ENCODE data around the gene SCAF4. TPM values are rescaled to one million over a fixed set of nuclear protein-coding genes. Genes with fewer than 3 reads are reported as not detected.

The SCAF4 gene
- polyA plus RNA-seq, 1 of the 3 experiments (the other 2 are of a cell fraction), result 8.5 TPM

DNA sequence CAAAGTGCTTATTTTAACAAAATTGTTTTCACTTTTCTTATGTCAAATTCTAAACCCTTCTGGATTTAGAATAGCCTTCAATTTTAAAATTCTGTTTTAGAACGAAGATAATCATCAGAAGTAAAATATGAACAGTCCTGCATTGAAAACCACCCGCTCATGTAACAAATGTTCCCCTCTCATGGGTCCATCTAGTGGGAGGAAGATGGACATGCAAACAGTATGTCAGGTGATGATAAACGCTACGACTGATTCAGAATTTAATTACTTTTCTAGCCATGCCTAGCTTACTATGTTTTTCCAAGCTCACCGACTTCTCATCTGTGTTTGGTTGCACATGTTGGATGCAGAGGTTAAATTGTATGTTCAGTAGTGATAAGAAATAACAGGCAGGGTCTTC lies 48.9 kb downstream of the SCAF4 start:
- no peak overlapping the region for H3K9ac ChIP-seq
- ChIA-PET POLR2A (no interaction called here), CTCF (no interaction called here)
- no peaks in the 10 kb centered on the region for H3K9me2 ChIP-seq
- H3F3A ChIP-seq (replicated peaks; ENCODE audit: insufficient read depth), result peaks cover 18% of the 10 kb centered on the region
- H3K36me3 ChIP-seq (replicated peaks in 1 of 2; ENCODE audit: control insufficient read depth in 1 of 2, insufficient read depth in 2 of 2, low read length in 1 of 2), result peaks cover 80 to 88% of the 10 kb centered on the region in 2 experiments
- H4K20me1 ChIP-seq (ENCODE audit: insufficient read depth), result no peaks in the 10 kb centered on the region
- H3K4me2 ChIP-seq, result 0 out of 2 replicates have a peak overlapping the region, but pooled peaks have one; percentile 1
- no peak overlapping the region; a peak in 1 of 4 replicates for H3K4me3 ChIP-seq (ENCODE audit: low read depth in 2 of 2, low read length in 1 of 2)
- H3K9me3 ChIP-seq, result no peaks in the 10 kb centered on the region
- H3K27ac ChIP-seq (ENCODE audit: low read depth in 2 of 2, low read length in 1 of 2), result peak overlapping the region in 1 of 2 experiments; percentile 54; a peak in 2 of 4 replicates
- H3K27me3 ChIP-seq (ENCODE audit: insufficient read depth), result no peaks in the 10 kb centered on the region
- H3K4me1 ChIP-seq (ENCODE audit: control insufficient read depth in 1 of 2, insufficient read depth in 2 of 2, low read depth in 1 of 2, low read length in 1 of 2), result peaks cover 0 to 23% of the 10 kb centered on the region in 2 experiments; a peak in 2 of 4 replicates
- DNase-seq, result no peak
- WGBS (ENCODE audit: low lambda C conversion rate), result 87% methylated on average over 5 of the region's 5 CpGs
- peaks cover 30% of the 10 kb centered on the region; the same call in 1 of the 2 replicates for H3K79me2 ChIP-seq (ENCODE audit: insufficient read depth)
- TF ChIP-seq RAD21 (IDR thresholded peaks at IDR 0.05; ENCODE audit: low read length), result peak; percentile 6; the same call in 1 of the 2 replicates
- TF ChIP-seq, protein P1, sequence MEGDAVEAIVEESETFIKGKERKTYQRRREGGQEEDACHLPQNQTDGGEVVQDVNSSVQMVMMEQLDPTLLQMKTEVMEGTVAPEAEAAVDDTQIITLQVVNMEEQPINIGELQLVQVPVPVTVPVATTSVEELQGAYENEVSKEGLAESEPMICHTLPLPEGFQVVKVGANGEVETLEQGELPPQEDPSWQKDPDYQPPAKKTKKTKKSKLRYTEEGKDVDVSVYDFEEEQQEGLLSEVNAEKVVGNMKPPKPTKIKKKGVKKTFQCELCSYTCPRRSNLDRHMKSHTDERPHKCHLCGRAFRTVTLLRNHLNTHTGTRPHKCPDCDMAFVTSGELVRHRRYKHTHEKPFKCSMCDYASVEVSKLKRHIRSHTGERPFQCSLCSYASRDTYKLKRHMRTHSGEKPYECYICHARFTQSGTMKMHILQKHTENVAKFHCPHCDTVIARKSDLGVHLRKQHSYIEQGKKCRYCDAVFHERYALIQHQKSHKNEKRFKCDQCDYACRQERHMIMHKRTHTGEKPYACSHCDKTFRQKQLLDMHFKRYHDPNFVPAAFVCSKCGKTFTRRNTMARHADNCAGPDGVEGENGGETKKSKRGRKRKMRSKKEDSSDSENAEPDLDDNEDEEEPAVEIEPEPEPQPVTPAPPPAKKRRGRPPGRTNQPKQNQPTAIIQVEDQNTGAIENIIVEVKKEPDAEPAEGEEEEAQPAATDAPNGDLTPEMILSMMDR (IDR thresholded peaks at IDR 0.05), result peak; percentile 38; the same call in 1 of the 2 replicates
- no peak for TF ChIP-seq RCOR1 (IDR thresholded peaks at IDR 0.05; ENCODE audit: low read length)
- no peak overlapping the region for H2AFZ ChIP-seq (ENCODE audit: low read depth)

DNA sequence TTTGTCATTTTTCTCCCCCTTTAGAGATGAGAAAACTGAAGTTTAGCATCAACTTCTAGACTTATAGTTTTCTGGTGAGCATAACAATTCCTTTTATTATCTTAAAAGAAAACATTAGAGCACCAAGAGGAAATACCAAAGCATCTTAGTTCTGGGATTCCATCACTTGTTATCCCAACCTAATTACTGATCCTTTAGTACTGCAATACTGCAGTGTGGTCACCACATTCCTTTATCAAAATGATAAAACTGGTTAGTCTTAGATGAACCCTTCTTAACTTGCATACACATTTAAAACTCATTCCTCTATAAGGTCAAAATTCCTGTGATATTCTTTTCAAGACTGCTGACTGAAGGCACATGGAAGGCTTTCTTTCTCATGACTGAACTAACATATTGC lies 49.3 kb downstream of the SCAF4 start:
- Histone ChIP-seq H2AFZ (ENCODE audit: low read depth) (no peak overlapping the region), H3K4me3 (ENCODE audit: low read depth in 2 of 2, low read length in 1 of 2) (no peak overlapping the region; a peak in 1 of 4 replicates), H3K36me3 (replicated peaks in 1 of 2; ENCODE audit: control insufficient read depth in 1 of 2, insufficient read depth in 2 of 2, low read length in 1 of 2) (peaks cover 77 to 85% of the 10 kb centered on the region in 2 experiments), H3K9ac (no peak overlapping the region), H3K9me2 (no peaks in the 10 kb centered on the region), H3K27me3 (ENCODE audit: insufficient read depth) (no peaks in the 10 kb centered on the region), H3K27ac (ENCODE audit: low read depth in 2 of 2, low read length in 1 of 2) (peak overlapping the region in 1 of 2 experiments; percentile 54; a peak in 2 of 4 replicates), H3K4me1 (ENCODE audit: control insufficient read depth in 1 of 2, insufficient read depth in 2 of 2, low read depth in 1 of 2, low read length in 1 of 2) (peaks cover 0 to 23% of the 10 kb centered on the region in 2 experiments; a peak in 2 of 4 replicates), H3F3A (replicated peaks; ENCODE audit: insufficient read depth) (peaks cover 18% of the 10 kb centered on the region), H3K4me2 (0 out of 2 replicates have a peak overlapping the region, but pooled peaks have one; percentile 1), H3K9me3 (no peaks in the 10 kb centered on the region), H3K79me2 (ENCODE audit: insufficient read depth) (peaks cover 28% of the 10 kb centered on the region; the same call in 1 of the 2 replicates), H4K20me1 (ENCODE audit: insufficient read depth) (no peaks in the 10 kb centered on the region)
- DNase-seq, result no peak
- POLR2A ChIA-PET, result no interaction called here
- CTCF ChIA-PET, result no interaction called here
- TF ChIP-seq NRF1 (IDR thresholded peaks at IDR 0.05; ENCODE audit: low read depth, low read length) (no peak), TEAD4 (IDR thresholded peaks at IDR 0.05; ENCODE audit: borderline replicate concordance, insufficient read depth) (no peak), POLR2AphosphoS5 (IDR thresholded peaks at IDR 0.05; ENCODE audit: low read depth, low read length) (no peak)

DNA sequence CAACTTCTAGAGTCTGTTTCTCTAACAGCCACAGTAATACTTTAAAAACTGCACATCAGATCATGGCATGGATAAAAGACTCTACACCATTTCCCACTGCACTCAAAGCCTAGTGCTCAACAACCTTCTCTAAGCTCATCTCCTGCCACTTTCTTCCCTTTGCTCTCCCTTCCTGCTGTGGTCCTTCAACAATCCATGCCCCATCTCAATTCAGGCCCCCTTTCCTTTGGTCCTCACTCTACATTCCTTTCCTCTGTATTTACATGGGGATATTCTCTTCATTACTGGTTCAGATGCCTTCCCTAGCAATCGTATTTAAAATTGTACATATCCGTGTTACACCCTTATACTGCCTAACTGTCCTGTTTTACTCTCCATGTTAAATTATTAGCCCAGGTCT lies 53.4 kb downstream of the SCAF4 start:
- ChIA-PET POLR2A (no interaction called here), CTCF (no interaction called here)
- Histone ChIP-seq H3K79me2 (ENCODE audit: insufficient read depth) (0 out of 2 replicates have a peak, but pooled peaks cover 9% of the 10 kb centered on the region), H2AFZ (ENCODE audit: low read depth) (no peak overlapping the region), H3K9ac (no peak overlapping the region), H3F3A (replicated peaks; ENCODE audit: insufficient read depth) (peaks cover 20% of the 10 kb centered on the region), H3K4me1 (ENCODE audit: control insufficient read depth in 1 of 2, insufficient read depth in 2 of 2, low read depth in 1 of 2, low read length in 1 of 2) (peaks cover 0 to 23% of the 10 kb centered on the region in 2 experiments; a peak in 1 of 4 replicates), H3K4me2 (no peak overlapping the region), H3K4me3 (ENCODE audit: low read depth in 2 of 2, low read length in 1 of 2) (no peak overlapping the region), H3K36me3 (replicated peaks in 1 of 2; ENCODE audit: control insufficient read depth in 1 of 2, insufficient read depth in 2 of 2, low read length in 1 of 2) (peaks cover 48 to 60% of the 10 kb centered on the region in 2 experiments), H4K20me1 (ENCODE audit: insufficient read depth) (no peaks in the 10 kb centered on the region), H3K9me2 (no peaks in the 10 kb centered on the region), H3K27ac (ENCODE audit: low read depth in 2 of 2, low read length in 1 of 2) (no peak overlapping the region), H3K27me3 (ENCODE audit: insufficient read depth) (no peaks in the 10 kb centered on the region), H3K9me3 (no peaks in the 10 kb centered on the region)
- TF ChIP-seq FOXM1 (IDR thresholded peaks at IDR 0.05; ENCODE audit: low read depth) (no peak), EZH2phosphoT487 (IDR thresholded peaks at IDR 0.05; ENCODE audit: borderline replicate concordance, low read depth) (no peak), ELF1 (IDR thresholded peaks at IDR 0.05) (no peak)
- TF ChIP-seq, protein P2, sequence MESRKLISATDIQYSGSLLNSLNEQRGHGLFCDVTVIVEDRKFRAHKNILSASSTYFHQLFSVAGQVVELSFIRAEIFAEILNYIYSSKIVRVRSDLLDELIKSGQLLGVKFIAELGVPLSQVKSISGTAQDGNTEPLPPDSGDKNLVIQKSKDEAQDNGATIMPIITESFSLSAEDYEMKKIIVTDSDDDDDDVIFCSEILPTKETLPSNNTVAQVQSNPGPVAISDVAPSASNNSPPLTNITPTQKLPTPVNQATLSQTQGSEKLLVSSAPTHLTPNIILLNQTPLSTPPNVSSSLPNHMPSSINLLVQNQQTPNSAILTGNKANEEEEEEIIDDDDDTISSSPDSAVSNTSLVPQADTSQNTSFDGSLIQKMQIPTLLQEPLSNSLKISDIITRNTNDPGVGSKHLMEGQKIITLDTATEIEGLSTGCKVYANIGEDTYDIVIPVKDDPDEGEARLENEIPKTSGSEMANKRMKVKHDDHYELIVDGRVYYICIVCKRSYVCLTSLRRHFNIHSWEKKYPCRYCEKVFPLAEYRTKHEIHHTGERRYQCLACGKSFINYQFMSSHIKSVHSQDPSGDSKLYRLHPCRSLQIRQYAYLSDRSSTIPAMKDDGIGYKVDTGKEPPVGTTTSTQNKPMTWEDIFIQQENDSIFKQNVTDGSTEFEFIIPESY (IDR thresholded peaks at IDR 0.05; ENCODE audit: borderline replicate concordance, low read depth), result no peak
- no peak for DNase-seq
- WGBS (ENCODE audit: low lambda C conversion rate), result 89% methylated on average over 2 of the region's 2 CpGs

Data from SK-N-SH (cell line).